HFF-Myc (cell line): ENCODE measurements around the gene CST8.

Experiments
- DNase-seq: peaks from one replicate; pipeline ENCODE4 v3.0.0-alpha.2; 2011; ENCODE audit warnings: low read depth; ENCODE audit errors: extremely low read depth
- H3K4me3 ChIP-seq: replicated peaks from 2 replicates; pipeline ENCODE4 v1.5.1; 2011; ENCODE audit warnings: low read depth, mild to moderate bottlenecking, control low read depth, low read length
- CTCF ChIP-seq: IDR thresholded peaks from 2 replicates; pipeline ENCODE4 v1.5.1; 2012; ENCODE audit warnings: mild to moderate bottlenecking, low read depth, low read length, control low read depth; ENCODE audit errors: missing control alignments

CST8 gene

GRCh38 chr20:23508449-23509229, 17.7 kb downstream of the CST8 start:
- no peak for DNase-seq
- TF ChIP-seq CTCF = no peak
- H3K4me3 ChIP-seq = no peak overlapping the region

GRCh38 chr20:23509247-23509913, 18.5 kb downstream of the CST8 start:
- no peak for TF ChIP-seq CTCF
- no peak for DNase-seq
- no peak overlapping the region for H3K4me3 ChIP-seq

- no peak overlapping the region for H3K4me3 ChIP-seq
- no peak for DNase-seq
- TF ChIP-seq CTCF = no peak
These were observed 19.2 kb downstream of the CST8 start for GRCh38 chr20:23510000-23510590.

GRCh38 chr20:23513164-23513563, 22.2 kb downstream of the CST8 start:
- DNase-seq = no peak
- no peak for TF ChIP-seq CTCF
- H3K4me3 ChIP-seq = no peak overlapping the region

- no peak for TF ChIP-seq CTCF
- no peak for DNase-seq
- no peak overlapping the region for H3K4me3 ChIP-seq
These were observed 23.9 kb downstream of the CST8 start for GRCh38 chr20:23514848-23515247.

- H3K4me3 ChIP-seq = no peak overlapping the region
- no peak for TF ChIP-seq CTCF
- no peak for DNase-seq
These were observed 24.5 kb downstream of the CST8 start for GRCh38 chr20:23515250-23515939.
